Mesangial cell (primary cell): Measurements from ENCODE around the gene INO80C. TPM values are rescaled to one million over a fixed set of nuclear protein-coding genes. Genes with fewer than 3 reads are reported as not detected.

ENCODE experiments used
- total RNA-seq: library from RNA; depleted of rRNA; stranded (reverse); fragments of >200 nt; gene quantifications from 2 replicates; pipeline ENCODE4 v1.2.3, GENCODE V29; 2015

The INO80C gene
- total RNA-seq = 3.2 and 7.3 TPM in 2 replicates

GRCh38 chr18:35497370-35498197 is at the start of gene INO80C:
INO80C (minus strand) TSS chr18:35497960; CDS start chr18:35497874, 86 bp downstream.

Other genes starting within 250 kb of the INO80C start
- gene ZSCAN30, start 207.7 kb downstream of the INO80C start, total RNA-seq = 5.4 and 11.7 TPM in 2 replicates
- gene ZNF24, start 153.5 kb downstream of the INO80C start, total RNA-seq = 15.0 TPM in 2 replicates
- gene ZNF396, start 120.6 kb downstream of the INO80C start, total RNA-seq = 0.33 and 0.89 TPM in 2 replicates
- 28.4 and 31.6 TPM in 2 replicates for gene GALNT1, start 83.8 kb upstream of the INO80C start, total RNA-seq